PC-9 (cell line): ENCODE data around the gene CDHR2.

ENCODE experiments used
- EZH2 ChIP-seq: fragments of 200-600 bp; sonication (generic); IDR thresholded peaks from 2 replicates; pipeline ENCODE4 v1.8.0; 2017; ENCODE audit warnings: antibody characterized with exemption, low read depth
- TF ChIP-seq, protein P1 (sequence below): fragments of 200-600 bp; sonication (generic); conservative IDR thresholded peaks from 2 replicates; pipeline ENCODE4 v1.6.1; 2017; ENCODE audit warnings: mixed run types, antibody characterized with exemption, mild to moderate bottlenecking, moderate library complexity

DNA sequence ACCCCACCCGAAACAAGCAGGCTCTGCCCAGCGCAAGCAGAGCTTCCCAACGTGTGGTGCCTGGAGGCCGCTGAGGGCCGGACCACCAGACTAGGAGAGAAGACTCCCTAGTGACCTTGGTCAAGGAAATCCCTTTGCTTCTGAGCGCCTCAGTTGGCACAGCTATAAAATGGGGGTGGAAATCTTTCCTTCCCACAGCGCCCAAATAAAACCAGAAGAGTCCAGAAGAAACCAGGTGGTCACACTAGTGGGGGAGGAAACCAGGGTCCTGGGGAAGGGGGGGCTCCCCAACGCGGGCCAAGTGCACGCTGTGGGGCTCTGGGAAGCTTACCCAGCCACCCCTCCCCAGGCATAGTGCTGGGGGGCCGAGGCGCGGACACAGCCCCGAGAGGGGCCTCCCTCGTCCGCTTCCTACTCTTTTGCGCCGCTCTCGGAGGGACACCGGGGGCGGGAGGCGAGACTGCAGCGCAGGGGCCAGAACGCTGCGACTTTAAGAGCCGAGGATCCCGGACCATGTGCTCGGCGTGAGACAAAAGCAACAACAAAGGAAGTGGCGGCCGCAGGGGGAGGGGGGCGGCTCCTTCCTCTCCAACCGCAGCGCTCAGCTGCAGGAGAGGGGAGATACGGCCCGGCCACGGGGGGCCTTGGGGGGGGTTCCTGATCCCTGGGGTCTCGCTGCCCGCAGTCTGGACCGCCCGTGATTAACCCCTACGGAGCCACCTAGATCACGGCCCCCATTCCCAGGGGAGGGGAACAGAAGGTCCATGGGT lies 12.8 kb upstream of the CDHR2 start:
- TF ChIP-seq EZH2, result no peak
- TF ChIP-seq, protein P1, sequence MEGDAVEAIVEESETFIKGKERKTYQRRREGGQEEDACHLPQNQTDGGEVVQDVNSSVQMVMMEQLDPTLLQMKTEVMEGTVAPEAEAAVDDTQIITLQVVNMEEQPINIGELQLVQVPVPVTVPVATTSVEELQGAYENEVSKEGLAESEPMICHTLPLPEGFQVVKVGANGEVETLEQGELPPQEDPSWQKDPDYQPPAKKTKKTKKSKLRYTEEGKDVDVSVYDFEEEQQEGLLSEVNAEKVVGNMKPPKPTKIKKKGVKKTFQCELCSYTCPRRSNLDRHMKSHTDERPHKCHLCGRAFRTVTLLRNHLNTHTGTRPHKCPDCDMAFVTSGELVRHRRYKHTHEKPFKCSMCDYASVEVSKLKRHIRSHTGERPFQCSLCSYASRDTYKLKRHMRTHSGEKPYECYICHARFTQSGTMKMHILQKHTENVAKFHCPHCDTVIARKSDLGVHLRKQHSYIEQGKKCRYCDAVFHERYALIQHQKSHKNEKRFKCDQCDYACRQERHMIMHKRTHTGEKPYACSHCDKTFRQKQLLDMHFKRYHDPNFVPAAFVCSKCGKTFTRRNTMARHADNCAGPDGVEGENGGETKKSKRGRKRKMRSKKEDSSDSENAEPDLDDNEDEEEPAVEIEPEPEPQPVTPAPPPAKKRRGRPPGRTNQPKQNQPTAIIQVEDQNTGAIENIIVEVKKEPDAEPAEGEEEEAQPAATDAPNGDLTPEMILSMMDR, result no peak
